LHCN-M2 (cell line): ENCODE measurements around the gene HMGN4. TPM values are rescaled to one million over a fixed set of nuclear protein-coding genes. Genes with fewer than 3 reads are reported as not detected.

ENCODE experiments used
- DNase-seq: peaks from one replicate; pipeline ENCODE4 v3.0.0-alpha.2; 2012; ENCODE audit warnings: low read depth
- polyA plus RNA-seq: library from polyadenylated mRNA; unstranded; fragments of >200 nt; gene quantifications from one replicate; pipeline ENCODE4 v1.2.1, GENCODE V29; 2012; ENCODE audit warnings: missing spikeins
- total RNA-seq: library from RNA; depleted of rRNA; stranded (reverse); fragments of >200 nt; gene quantifications from 2 replicates; pipeline ENCODE4 v1.2.3, GENCODE V29; 2014; rRNA removed

The HMGN4 gene
- 72.8 and 96.6 TPM in 2 replicates for total RNA-seq
- polyA plus RNA-seq, result 31.7 TPM

DNA sequence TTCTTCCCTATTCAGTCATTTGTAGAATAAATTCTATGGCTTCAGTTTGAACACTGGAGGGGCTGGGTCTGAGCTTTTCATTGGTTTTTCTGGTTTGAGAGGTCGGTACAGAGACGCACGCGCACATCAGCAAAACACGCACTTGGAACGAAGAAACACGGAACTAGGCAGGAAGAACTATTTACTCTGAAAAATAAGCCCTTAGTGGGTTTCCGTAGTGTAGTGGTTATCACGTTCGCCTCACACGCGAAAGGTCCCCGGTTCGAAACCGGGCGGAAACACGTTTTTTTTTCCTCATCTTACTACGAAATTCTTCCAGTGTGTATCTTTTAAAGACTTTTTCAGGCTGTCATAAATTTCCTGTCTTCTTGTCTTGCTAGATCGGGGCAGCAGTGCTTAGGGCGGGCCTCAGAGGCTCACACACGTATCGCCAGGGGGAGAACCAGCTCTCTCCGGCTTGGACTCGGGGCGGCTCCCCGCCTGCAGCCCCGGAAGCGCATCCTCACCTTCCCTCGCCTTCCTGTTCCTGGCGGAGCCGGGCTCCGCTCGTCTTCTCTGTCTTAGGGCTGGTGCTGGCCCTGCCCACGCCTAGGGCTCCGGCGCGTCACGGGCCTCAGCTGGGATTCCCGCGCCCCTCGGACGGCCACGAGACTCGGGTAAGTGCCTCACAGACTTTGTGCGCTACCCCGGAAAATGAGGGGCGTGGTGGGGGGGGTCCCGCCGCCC lies at the start of gene HMGN4:
HMGN4 (plus strand) TSS at position 521 of the 726 bp plus-strand sequence. CDS start 6,841 bp downstream, outside the sequence.
- peak; percentile 89 for DNase-seq

DNA sequence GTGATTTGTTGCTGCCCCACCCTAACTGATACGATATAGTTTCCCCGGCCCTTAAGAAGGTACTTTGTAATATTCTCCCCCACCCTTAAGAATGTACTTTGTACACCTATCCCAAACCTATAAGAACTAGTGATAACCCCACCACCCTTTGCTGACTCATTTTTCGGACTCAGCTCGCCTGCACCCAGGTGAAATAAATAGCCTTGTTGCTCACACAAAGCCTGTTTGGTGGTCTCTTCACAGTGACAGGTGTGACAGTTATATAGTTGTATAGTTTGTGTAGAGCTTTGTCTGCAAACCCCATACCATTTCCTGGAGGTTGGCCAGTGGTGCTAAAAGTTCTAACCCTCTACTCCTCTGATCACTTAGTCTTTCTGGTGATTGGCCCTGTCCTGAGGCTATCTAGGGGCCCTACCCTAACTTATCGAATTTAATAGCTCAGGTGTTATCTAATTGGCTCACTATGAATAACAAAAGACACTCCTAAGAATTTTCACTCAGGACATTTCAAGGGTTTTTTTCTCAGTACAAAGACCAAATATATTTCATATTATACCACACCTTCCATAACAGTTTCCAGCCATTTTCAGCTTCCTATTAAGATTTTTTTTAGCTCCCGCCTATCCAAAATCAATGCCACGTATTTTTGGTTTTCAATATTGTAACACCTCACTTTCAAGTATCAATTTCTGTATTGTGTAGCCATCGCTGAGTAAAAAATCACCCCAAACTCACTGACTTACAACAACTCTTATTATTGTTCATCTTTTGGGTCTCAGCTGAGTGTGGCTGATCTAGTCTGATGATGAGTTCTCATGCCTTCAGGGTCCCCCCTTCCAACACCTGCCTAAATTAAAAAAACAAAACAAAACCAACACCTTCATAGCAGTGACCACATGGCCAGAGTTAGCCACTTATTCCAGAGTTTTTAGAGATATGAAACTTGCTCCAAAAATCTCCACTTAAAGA lies 47.9 kb upstream of the HMGN4 start:
- DNase-seq, result no peak

DNA sequence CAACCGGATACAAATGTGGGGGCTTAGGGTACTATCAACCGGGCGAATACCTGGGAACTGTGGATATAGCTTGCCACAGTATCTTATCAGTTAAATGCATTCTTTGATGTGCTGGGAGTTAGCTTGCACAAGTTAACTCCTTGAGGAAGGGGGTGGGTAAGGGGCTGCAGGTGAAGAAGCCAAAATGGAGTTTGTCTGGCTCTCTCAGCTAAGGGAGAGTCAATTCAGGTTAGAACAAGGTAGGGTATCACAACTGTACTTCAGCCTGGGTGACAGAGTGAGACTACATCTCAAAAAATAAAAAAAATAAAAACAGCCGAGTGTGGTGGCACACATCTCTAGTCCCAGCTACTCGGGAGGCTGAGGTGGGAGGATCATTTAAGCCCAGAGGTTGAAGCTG lies 46.6 kb upstream of the HMGN4 start:
- DNase-seq, result no peak

DNA sequence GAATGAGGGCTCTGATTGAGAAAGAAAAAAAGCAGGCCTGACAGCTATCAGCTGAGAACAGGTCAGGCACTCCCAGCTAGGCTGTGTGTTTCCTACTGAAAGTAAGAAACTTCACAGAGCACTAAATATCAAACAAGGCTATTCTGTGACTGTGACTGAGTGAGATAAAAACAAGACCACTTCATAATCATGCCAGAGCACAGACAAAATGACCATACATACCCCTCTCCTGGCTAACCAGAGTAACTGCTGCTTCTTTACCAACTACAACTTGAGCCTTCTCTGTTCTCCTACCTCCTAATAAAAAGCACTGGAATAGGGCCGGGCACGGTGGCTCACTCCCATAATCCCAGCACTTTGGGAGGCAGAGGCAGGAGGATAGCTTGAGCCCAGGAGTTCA lies 44.9 kb upstream of the HMGN4 start:
- peak; percentile 34 for DNase-seq

DNA sequence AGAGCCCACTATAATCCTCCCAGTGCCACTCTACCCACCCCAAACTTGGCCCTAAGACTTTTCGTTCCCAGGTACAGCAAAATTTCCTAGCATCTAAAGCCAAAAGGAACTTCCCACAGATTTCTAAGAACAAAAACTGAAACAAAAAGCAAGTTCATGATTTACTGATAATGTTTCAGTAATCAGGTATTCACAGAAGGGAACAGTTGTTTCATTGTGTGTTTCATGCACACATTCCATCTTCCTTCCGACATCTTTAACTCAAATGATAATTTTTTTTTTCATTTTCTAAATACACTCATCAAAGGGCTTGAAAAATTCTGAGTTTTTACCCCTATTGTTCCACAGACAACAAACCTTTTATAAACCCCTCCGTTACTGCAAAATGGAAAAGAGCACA lies 44.0 kb upstream of the HMGN4 start:
- DNase-seq, result no peak

DNA sequence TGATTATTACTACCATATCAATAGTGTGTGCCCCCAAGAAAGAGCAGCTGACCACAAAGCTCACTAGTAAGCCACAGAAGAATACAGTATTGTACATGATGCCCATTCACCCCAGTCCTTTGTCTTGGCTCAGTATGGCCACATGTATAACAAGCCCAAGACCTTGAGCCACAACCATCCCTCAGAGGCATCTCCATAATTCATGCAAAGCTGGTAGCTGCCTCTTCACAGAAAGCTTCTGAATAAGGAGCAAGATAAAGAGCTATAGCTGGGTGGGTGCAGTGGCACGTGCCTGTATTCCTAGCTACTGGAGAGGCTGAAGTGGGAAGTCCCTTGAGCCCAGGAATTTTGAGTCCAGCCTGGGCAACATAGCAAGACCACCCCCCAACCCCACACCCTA lies 42.9 kb upstream of the HMGN4 start:
- no peak for DNase-seq

DNA sequence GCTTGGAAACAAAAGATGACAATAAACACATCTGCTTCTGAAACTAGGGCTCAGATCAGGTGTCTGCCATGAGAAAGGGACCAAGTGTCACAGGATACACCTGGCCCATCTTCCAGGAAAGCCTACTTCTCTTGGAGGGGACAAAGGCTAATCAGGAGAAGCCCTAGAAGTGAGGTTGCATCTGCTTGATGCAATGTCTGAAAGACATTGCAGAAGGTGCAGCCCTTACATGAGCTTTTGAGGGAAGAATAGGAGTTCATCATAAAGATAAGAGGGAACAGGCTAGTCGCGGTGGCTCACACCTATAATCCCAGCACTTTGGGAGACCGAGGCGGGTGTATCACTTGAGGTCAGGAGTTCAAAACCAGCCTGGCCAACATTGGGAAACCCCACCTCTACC lies 40.6 kb upstream of the HMGN4 start:
- DNase-seq, result no peak

DNA sequence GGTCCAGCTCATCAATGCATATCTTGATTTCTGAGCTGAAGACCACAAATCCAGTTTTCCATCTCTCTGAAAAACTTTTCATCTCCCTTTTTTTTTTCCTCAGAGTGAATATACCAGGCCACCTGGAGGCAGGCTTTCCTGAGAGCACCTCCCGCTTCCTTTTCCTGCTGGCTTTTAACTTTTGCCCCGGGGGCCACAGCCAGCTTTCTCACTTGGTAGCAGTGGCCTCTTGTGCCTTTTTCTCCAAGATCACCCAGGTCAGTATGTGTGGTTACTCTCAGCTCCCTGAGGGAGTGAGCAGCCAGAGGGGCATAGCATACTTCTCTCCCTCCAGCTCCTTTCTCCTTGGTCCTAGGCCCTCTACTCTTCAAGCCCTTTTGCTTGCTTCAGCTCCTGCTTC lies 38.1 kb upstream of the HMGN4 start, which contains the start of gene BTN1A1:
BTN1A1 (plus strand) TSS at position 202 of the 400 bp plus-strand sequence. CDS start 984 bp downstream, outside the sequence.
- DNase-seq, result no peak

DNA sequence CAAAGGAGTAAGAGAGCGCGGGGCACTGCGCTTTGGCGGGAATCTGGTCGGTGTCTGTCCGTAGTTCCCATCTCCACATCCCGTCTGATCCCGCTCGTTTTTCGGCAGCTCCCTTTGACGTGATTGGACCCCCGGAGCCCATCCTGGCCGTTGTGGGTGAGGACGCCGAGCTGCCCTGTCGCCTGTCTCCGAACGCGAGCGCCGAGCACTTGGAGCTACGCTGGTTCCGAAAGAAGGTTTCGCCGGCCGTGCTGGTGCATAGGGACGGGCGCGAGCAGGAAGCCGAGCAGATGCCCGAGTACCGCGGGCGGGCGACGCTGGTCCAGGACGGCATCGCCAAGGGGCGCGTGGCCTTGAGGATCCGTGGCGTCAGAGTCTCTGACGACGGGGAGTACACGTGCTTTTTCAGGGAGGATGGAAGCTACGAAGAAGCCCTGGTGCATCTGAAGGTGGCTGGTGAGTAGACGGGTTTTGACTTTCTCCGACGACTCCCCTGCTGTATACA lies 36.6 kb upstream of the HMGN4 start:
- no peak for DNase-seq

DNA sequence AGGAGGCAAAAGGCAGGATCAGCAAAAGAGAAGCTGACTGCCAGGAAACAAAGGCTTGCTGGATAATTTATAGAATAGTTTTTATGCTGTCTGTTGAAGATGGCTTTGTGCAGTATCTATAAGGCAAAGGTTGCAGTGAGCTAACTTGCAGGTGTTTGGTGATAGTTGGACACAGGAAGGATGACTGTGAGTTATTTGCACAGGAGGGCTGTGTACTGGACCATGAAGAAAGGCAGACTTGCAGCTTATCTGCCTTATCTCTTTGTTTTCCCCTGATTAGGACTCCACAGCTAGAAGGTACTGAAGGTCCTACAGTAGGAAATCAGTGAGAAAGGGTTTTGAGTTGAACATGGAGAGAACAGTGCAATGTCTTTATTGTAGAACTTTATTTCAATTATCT lies 36.0 kb upstream of the HMGN4 start:
- no peak for DNase-seq

DNA sequence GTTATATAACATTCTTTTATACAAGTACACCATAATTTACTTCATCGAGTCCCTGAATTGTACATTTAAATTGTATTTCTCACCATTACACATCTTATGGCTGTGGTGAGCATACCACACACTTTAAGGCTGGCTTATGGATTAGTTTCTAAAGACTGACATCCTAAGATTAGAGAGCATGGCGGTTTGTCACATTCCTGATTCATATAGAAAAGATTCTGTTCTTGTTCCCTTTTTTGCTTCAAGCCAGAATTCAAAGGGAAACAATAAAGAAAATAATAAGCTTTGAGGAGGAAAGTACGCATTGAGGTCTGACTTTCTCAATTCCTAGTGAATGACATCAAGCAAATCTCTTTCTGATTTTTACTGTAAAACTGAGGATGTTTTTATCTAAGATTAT lies 35.5 kb upstream of the HMGN4 start:
- DNase-seq, result no peak

DNA sequence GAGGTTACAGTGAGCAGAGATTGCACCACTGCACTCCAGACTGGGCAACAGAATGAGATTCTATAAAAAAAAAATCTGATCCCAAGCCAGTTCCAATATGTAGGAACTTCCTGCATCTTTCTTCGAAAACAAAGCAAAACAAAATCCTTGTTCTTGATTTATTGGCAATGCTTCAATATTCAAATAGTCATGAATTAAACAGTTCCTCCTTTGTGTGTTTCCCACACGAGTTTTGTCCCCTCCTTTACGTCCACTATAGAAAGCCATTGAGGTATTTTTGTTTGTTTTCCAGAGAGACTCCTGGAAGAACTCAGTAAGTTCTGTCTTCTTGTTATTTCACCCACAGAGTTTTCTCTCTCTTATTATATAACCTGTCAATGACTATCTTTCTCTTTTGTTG lies 30.5 kb upstream of the HMGN4 start:
- DNase-seq, result no peak

DNA sequence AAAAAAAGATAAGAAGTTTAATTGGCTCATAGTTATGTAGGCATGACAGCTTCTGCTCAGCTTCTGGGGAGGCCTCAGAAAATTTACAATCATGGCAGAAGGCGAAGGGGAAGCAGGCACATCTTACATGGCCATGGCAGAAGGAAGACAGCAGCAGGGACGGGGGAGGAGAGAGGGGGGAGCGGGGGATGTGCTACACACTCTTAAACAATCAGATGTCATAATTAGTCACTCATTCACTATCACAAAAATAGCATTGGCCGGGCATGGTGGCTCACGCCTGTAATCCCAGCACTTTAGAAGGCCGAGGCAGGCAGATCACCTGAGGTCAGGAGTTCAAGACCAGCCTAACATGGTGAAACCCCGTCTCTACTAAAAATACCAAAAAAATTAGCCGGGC lies 27.1 kb upstream of the HMGN4 start:
- DNase-seq, result peak; percentile 35

DNA sequence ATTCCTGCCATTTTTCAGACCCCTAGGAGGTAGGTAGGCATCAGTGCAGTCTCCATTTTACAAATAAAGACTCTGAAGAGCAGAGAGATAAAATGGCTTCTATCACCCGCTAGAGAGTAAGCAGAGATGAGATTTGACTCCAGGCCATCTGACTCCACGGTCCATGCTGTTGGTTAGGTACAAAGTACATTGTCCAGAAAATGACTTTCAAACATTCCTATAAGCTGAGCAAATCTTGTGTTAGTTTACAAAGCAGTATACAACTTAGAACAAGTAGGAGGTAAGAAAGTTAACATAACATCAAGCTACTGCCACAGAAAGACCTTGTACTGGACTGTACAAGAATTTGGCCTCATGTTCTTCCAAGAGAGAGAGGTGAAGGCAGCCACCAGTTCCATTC lies 23.2 kb upstream of the HMGN4 start:
- no peak for DNase-seq

DNA sequence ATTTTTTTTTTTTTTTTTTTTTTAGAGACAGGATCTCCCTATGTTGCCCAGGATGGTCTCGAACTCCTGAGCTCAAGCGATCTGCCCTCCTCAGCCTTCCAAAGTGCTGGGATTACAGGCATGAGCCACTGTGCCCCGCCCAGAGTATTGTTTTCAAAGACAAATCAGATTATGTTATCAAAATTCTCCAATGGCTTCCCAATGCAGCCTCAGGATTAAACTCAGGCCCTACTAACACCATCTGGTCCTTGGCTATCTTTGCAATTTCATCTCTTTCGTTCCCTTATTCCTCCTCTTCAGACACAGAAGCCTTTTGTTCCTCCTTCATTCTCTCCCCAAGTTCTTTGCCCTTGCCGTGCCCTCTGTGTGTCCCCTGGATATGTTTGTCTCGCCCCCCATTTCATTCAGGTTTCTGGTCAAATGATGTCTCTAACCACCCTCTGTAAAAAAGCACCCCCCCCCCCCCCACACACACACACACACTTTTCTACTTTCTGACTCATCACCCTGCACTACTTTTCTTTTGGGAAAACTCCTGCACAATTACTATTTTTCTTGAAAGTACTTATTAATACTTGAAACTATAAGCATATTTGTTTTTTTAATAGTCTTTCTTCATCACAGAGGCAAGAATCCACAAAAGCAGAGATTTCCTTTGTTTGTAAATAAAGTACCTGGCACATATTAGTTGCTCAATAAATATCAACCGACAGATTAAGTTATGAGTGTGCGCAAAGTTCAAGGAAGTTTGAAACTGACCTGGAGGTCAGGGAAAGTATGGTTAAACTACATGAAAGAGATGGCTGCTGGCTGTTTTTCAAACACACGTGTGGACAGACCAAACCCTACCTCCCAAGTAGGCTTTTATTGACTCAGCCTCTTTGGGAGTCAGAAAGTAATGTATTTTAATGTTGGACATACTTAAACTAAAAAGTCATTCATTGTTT lies 21.4 kb upstream of the HMGN4 start:
- DNase-seq, result no peak

DNA sequence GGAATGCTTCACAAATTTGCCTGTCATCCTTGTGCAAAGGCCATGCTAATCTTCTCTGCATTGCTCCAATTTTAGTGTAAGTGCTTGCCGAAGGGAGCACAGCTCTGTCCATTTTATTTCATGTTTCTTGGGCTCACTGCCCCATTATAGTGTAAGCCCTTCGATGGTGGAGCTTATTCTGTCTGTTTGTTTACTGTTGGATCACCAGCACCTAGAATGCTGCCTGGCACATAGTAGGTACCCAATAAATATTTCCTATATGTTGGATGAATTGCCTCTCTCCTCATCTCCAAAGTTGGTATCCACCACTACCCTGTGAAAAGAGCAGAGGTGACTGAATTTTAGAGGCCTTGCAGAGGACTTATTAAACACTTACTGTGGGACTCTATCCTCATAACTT lies 18.8 kb upstream of the HMGN4 start:
- no peak for DNase-seq

DNA sequence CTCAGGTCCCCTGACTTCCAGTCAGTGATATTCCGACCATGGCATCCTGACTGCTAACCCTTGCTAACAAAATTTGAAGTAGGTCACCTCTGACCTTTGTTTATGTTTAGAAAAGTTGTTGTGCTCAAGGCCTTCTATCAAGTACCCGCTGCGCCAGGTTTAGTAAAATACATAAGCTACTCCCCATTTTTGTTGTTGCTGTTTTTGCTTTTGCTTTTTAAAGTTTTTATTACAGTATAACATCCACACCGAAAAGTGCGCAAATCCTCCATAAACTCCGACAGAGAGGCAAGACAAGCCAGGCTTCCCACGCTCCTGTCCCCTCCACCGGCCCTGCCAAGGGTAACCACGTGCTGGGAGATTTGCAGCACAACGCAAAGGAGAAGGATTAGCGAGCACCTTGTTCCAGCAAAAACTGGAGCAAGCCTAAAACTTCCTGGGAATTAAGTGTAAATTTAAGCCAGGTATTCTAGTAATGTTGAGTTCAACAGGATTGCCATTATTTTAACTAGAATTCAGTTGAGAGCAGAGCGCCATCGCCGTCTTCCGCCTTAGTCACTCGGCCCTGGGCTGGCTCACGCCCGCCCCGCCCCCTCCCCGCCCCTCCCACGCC lies 17.8 kb upstream of the HMGN4 start:
- DNase-seq, result peak; percentile 58

DNA sequence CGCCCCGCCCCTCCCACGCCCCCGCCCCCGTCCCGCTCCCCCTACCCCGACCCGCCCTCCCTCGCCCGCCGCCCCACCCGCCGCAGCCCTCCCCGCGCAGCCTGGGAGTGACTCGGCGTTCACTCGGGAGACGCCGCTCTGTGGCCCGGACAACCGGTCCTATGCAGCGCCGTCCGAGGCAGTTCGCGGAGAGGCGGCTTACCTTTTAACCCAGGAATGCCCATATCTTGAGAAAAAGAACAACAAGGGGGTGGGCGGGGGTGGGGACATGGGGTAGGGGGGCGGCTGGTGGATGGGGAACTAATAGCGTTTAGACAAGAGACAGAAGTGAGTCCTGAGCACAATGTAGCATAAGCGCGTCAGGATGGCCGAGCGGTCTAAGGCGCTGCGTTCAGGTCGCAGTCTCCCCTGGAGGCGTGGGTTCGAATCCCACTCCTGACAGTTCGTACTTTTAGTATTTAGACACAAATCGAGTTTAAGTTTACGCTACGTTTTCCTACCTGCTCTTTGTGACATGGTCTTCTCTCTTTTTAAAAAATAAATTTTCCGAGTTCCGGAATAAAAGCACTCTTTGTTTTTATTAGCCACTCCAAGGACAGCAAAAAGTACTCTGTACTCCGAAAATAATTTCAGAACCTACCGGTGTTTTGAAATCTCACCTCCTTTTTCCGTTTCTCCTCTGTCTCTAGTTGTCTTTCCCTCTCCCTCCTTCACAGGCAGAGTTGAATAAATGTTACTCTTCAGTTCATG lies 17.1 kb upstream of the HMGN4 start:
- peak; percentile 81 for DNase-seq

DNA sequence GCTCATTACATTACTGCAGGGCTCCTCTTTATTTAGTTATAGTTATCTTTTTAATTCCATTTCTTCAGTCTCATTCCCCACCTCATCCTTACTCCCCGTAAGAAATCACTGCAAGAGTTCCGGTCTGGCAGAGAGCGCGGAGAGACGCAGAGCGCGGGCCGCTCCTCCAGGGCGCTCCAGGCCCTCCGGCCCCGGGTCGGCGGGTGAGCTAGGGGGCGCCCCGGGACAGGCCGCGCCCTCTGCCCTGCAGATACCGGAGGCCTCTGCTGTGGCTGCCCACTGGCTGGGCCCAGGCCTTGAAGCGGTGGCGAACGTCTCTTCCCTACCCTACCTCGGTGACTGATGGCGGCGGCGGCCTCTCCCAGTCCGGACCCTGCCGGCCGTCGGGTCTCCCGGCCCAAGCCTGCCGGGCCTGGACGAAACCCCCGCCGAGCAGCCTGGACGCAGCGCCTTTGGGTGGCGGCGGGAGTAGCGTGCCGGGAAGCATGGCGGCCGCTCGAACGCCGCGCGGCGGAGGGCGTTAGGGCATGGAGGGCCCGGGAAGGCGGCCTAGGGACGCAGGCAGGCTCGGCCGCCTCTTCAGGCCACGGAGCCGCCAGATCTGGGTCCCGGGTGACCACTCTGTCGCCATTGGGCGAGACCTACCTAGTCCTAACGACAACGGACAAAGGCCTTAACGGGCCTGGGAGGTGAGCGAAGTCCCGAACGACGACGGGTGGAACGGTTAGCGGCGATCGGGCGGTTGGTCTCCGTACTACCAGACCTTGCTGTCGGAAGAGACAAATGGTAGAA lies 16.4 kb upstream of the HMGN4 start:
- peak; percentile 65 for DNase-seq
